Mesodermal cell (in vitro differentiated cells): Measurements from ENCODE around the gene KANK2.

ENCODE experiments used
- H3K27ac ChIP-seq: 2 replicates; pipeline ENCODE4 v1.7.0; 2013; ENCODE audit warnings: mild to moderate bottlenecking, low read depth, low read length, moderate library complexity; ENCODE audit not compliant: severe bottlenecking
- H3K36me3 ChIP-seq: 2 replicates; pipeline ENCODE4 v1.7.1; 2013; ENCODE audit warnings: mild to moderate bottlenecking, low read length, moderate library complexity; ENCODE audit not compliant: control insufficient read depth, insufficient read depth
- H3K4me1 ChIP-seq: one replicate; pipeline ENCODE4 v1.7.1; 2013; ENCODE audit warnings: mild to moderate bottlenecking, low read length; ENCODE audit not compliant: insufficient read depth, control insufficient read depth, poor library complexity, severe bottlenecking
- H3K4me3 ChIP-seq: 2 replicates; pipeline ENCODE4 v1.7.0; 2013; ENCODE audit warnings: low read length, control low read depth, mild to moderate bottlenecking; ENCODE audit not compliant: insufficient read depth, poor library complexity, severe bottlenecking; ENCODE audit errors: extremely low read depth
- H3K9me3 ChIP-seq: 2 replicates; pipeline ENCODE4 v1.7.1; 2013; ENCODE audit warnings: mild to moderate bottlenecking, low read length, moderate library complexity; ENCODE audit not compliant: control insufficient read depth
- whole genome bisulfite sequencing, 2 experiments: methylation state at CpG; one replicate each; pipeline ENCODE4 v1.1.5; 2013; ENCODE audit warnings: missing lambda C conversion rate in 2 of 2; ENCODE audit not compliant: insufficient coverage in 2 of 2; 5-methylcytosine and 5-hydroxymethylcytosine counted together

KANK2 gene

DNA sequence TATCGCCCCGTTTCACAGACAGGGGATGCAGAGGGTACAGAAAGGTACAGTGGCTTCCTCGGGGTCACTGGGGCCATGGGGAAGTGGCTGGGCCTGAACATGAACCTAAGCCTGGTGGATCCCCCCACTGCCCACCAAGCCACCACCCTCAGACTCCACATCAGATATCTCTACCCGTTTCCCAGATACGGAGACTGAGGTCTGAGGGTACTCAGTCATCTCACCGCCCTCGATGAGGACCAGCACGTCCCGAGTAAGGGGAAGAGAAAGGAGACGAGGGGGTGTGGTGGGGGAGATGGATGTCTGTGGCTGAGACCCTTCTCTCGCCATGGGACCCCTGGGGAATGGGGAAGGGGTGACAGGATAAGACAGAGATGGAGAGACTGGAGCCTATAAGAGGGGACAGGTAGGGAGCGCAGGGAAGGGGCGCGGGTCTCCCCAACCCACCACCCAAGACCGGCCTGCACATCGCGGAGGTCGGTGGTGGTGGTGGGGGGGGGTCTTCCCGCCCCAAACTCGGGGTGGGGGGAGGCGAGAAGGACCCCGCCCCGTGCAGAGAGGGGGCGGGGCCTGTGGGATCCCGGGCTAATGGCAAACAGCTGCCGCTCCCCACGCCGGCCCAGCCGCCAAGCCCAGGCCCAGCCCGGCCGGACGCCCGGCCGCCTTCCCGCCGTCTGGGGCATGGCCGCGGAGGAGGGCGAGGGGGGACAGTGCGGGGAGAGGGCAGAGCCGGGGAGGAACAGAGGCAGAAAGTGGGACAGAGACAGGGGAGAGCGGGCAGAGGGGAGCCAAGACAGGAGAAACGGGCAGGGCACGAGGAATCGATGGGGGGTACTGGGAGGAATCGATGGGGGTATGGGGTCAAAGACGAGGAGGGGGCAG is 698 bp downstream of the KANK2 start:
- Histone ChIP-seq H3K4me3 (peak overlapping the region; percentile 89), H3K9me3 (no peaks in the 10 kb centered on the region), H3K4me1 (peaks cover 10% of the 10 kb centered on the region), H3K27ac (peak overlapping the region; percentile 41), H3K36me3 (peaks cover 45% of the 10 kb centered on the region)
- WGBS, 2 experiments: 18% methylated on average over 24 to 29 of the region's 47 CpGs

GRCh38 chr19:11195681-11196080 is 1.7 kb downstream of the KANK2 start:
- 85 to 89% methylated on average over 8 to 9 of the region's 12 CpGs for WGBS, 2 experiments
- no peak overlapping the region for H3K27ac ChIP-seq

GRCh38 chr19:11194656-11195558 is 2.4 kb downstream of the KANK2 start:
- no peaks in the 10 kb centered on the region for H3K9me3 ChIP-seq
- H3K27ac ChIP-seq: no peak overlapping the region
- no peak overlapping the region for H3K4me3 ChIP-seq
- H3K4me1 ChIP-seq: peaks cover 10% of the 10 kb centered on the region
- WGBS, 2 experiments: 72 to 75% methylated on average over 5 to 6 of the region's 20 CpGs
- H3K36me3 ChIP-seq: peaks cover 54% of the 10 kb centered on the region

More at GRCh38 chr19:11195681-11196080, 1.7 kb downstream of the KANK2 start:
- Histone ChIP-seq H3K4me3 (no peak overlapping the region), H3K9me3 (no peaks in the 10 kb centered on the region), H3K4me1 (peaks cover 10% of the 10 kb centered on the region), H3K36me3 (peaks cover 48% of the 10 kb centered on the region)

DNA sequence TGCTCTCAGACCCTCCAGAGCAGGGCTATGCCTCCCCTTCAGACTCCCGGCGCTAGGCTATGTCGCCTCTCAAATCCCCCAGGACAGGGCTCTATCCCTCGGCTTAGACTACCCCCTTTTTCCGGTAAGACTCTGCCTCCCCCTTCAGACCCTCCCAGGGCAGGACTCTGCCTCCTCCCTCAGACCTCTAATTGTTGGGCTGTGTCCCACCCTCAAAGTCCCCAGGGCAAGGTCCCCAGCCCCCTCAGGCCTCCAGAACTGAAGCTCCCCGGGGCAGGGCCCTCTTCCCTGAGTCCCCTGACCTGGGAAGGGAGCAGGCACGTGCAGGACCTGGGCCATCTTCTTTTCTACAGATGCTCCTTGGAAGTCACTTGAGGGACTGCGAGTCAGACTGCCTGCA is 3.2 kb downstream of the KANK2 start:
- Histone ChIP-seq H3K27ac (no peak overlapping the region), H3K4me3 (no peak overlapping the region), H3K4me1 (peaks cover 10% of the 10 kb centered on the region), H3K36me3 (peaks cover 54% of the 10 kb centered on the region), H3K9me3 (no peaks in the 10 kb centered on the region)
- 87 to 95% methylated on average over 7 to 8 of the region's 8 CpGs for WGBS, 2 experiments

DNA sequence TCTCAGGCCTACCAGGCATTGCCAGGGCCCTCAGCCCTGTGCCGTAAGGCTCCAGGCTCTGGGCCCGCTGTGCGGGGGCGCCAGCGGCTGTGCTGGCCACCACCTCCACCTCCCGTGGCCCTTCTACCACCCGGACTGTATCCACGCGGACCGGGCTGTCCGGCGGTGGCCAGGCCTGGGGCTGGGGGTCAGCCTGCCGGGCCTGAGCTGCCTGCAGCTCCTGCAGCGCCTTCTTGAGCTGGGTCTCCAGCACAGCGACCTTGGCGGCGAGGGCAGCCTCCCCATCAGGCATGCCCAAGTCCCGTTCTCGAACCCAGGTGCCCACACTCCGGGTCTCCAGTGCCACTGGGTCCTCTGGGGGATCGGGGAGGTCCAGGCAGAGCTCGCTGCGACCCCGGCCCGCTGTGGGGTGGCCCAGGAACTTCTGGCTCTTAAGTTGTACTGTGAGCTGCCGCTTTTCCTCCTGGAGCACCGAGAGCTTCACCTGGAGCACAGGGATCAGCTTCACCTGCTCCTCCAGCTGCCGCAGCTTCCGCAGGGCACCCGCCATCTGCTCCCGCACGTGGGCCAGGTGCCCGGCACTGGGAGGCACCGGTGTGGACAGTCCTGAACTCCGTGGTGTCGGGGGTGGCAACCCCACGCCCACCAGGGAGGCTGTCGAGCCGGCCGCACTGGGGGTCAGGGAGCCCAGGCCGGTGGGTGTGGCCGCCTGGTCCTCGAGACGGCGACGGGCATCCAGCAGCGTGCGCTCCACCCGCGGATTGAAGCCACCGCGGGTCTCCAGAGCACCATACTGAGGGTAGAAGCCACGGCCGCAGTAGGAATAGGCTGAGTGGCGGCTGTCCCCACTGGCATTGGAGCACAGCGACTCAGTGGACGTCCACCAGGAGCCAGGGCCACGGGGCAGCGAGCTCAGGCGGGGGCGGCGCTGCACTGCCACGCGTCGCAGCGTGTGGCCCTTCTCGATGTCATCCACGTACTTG is 4.1 kb downstream of the KANK2 start:
- peaks cover 55% of the 10 kb centered on the region for H3K36me3 ChIP-seq
- no peak overlapping the region for H3K27ac ChIP-seq
- WGBS, 2 experiments: 94% methylated on average over 60 to 68 of the region's 68 CpGs
- no peak overlapping the region for H3K4me3 ChIP-seq
- peaks cover 10% of the 10 kb centered on the region for H3K4me1 ChIP-seq
- H3K9me3 ChIP-seq: no peaks in the 10 kb centered on the region

DNA sequence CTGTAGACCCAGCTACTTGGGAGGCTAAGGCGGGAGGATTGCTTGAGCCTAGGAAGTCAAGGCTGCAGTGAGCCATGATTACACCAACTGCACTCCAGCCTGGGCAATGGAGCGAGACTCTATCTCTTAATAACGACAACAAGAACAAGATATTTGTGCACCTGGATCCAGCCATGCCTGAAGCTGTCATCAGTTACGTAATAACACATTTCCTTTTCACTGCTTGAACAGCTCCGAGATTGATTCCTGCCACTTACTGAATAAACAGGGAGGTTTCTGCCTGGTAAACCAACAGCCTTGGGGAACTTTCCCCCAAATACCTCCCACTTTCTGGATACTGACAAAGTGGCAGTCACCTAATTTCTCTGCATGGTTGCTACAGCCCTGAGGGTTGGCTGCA is 5.4 kb downstream of the KANK2 start:
- Histone ChIP-seq H3K36me3 (peaks cover 67% of the 10 kb centered on the region), H3K27ac (no peak overlapping the region), H3K4me1 (peaks cover 10% of the 10 kb centered on the region), H3K9me3 (no peaks in the 10 kb centered on the region), H3K4me3 (no peak overlapping the region)
- WGBS, 2 experiments: 65 to 68% methylated on average over 5 of the region's 5 CpGs

- WGBS, 2 experiments: 87 to 92% methylated on average over 7 to 8 of the region's 8 CpGs
- Histone ChIP-seq H3K9me3 (no peaks in the 10 kb centered on the region), H3K27ac (no peak overlapping the region), H3K4me3 (no peak overlapping the region), H3K4me1 (peaks cover 10% of the 10 kb centered on the region), H3K36me3 (peaks cover 72% of the 10 kb centered on the region)
Observed at GRCh38 chr19:11191273-11191755, 6.0 kb downstream of the KANK2 start.

DNA sequence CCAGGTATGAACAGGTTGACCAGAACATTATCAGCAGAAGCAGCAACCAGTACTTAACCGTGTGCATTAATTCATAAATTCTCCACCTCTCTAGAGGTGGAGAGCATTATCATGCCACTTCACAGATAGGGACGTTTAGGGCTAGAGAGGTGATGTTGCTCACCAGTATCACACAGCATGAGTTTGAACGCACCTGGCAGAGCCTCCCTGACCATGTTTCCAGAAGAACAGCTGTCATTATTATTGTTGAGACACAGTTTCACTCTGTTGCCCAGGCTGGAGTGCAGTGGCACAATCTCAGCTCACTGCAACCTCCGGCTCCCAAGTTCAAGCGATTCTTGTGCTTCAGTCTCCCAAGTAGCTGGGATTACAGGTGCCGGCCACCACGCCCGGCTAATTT is 6.8 kb downstream of the KANK2 start:
- no peaks in the 10 kb centered on the region for H3K9me3 ChIP-seq
- peaks cover 73% of the 10 kb centered on the region for H3K36me3 ChIP-seq
- H3K27ac ChIP-seq: no peak overlapping the region
- 85 to 92% methylated on average over 5 to 7 of the region's 8 CpGs for WGBS, 2 experiments
- no peak overlapping the region for H3K4me3 ChIP-seq
- H3K4me1 ChIP-seq: peaks cover 9% of the 10 kb centered on the region

DNA sequence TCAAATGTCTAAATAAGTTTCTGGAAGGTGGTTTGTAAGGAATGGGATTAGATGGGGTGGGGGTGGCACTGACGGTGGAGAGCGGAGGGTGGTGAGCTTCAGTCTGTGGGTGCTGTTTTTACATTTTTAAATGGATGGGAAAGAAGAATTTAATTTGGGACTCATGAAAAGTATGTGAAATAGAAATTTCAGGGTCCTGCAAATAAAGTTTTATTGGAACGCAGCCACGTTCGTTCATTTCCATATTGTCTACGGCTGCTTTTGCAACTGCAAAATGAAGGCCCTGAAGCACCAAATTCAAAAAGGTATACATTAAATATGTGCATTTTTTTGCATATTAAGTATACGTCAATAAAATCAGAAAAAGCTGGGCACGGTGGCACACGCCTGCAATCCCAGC is 9.9 kb downstream of the KANK2 start:
- Histone ChIP-seq H3K4me1 (no peaks in the 10 kb centered on the region), H3K9me3 (peaks cover 7% of the 10 kb centered on the region), H3K27ac (no peak overlapping the region), H3K4me3 (no peak overlapping the region), H3K36me3 (peaks cover 72% of the 10 kb centered on the region)
- WGBS, 2 experiments: 100% methylated on average over 4 to 5 of the region's 9 CpGs

DNA sequence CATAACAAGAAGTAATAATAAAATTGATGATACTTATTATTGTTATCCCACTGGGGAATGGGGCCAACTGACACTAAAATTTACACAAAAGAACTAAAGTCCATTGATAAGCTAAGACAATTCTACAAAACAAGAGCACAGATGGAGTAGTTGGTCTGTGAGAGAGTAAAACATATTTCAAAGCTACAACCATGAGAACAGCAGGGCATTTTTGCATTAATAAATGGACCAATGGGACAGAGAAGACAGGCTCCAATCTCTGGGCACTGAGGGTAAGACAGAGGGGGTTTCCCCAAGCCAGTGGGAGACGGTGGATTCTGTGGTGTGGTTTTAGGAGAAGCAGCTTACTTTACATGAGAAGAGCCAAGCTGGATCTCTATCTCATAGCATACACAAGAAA is 14.4 kb downstream of the KANK2 start:
- H3K4me1 ChIP-seq: no peaks in the 10 kb centered on the region
- no peak overlapping the region for H3K4me3 ChIP-seq
- WGBS, 2 experiments: no CpG with 5 or more reads among the region's 1 CpG
- H3K27ac ChIP-seq: no peak overlapping the region
- peaks cover 70% of the 10 kb centered on the region for H3K36me3 ChIP-seq
- peaks cover 7% of the 10 kb centered on the region for H3K9me3 ChIP-seq
